Measurements from ENCODE around the gene ME3. TPM values are rescaled to one million over a fixed set of nuclear protein-coding genes. Genes with fewer than 3 reads are reported as not detected.

The ME3 gene
- total RNA-seq, 1 experiment from 2014 or later = 35.3 TPM

DNA sequence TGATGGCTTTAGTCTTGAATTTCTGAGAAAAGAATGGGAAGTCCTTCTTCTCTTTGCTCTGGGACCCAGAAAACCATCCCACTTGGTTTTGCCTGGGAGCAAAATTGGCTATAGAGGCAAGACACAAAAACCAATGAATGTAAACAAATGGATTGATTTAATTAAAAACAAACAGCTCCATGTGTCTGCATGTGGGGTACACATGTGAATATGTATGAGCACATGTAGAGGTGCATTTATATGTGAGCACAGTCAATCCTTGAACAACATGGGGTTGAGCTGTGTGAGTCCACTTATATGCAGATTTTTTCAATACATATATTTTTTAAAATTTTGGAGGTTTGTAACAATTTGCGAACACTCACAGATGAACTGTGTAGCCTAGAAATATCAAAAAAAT is 210.5 kb downstream of the ME3 start:
- no peak for ATAC-seq
- Histone ChIP-seq H3K27me3 (ENCODE audit: control insufficient read depth, insufficient read depth, low read length) (no peaks in the 10 kb centered on the region), H3K4me1 (ENCODE audit: control insufficient read depth, insufficient read depth, low read length) (peaks cover 35% of the 10 kb centered on the region), H3K4me3 (ENCODE audit: low read depth in 2 of 2, low read length in 2 of 2) (no peak overlapping the region), H3K9me3 (ENCODE audit: control insufficient read depth, insufficient read depth, low read depth, low read length) (no peaks in the 10 kb centered on the region), H3K36me3 (ENCODE audit: control insufficient read depth, insufficient read depth, low read length) (no peaks in the 10 kb centered on the region), H3K27ac (ENCODE audit: low read length) (peak overlapping the region; percentile 91)
- intact Hi-C loops (cut with micrococcal nuclease; ENCODE audit: unreplicated experiment) (loop anchor here (5.0 kb wide), 1 partner anchor 55 kb away; no protein-coding TSS in a partner anchor), in situ Hi-C loops (cut with HindIII; ENCODE audit: low pct_unique_long_range_greater_than_20kb, low sequenced_read_pairs) (no loop called here)
- ChIA-PET CTCF (no interaction called here), POLR2A (interaction anchor here (0.6 kb wide), 1 partner anchor 428 kb away, joined by 3 read pairs; no protein-coding TSS in a partner anchor)
- no TSS peak for BruUV-seq (replicated peaks)
- DNase-seq (ENCODE audit: low read depth, low spot score) = no peak
- TF ChIP-seq POLR2AphosphoS5 (IDR thresholded peaks at IDR 0.05; ENCODE audit: low read depth, low read length) = no peak
- TF ChIP-seq, protein P1, sequence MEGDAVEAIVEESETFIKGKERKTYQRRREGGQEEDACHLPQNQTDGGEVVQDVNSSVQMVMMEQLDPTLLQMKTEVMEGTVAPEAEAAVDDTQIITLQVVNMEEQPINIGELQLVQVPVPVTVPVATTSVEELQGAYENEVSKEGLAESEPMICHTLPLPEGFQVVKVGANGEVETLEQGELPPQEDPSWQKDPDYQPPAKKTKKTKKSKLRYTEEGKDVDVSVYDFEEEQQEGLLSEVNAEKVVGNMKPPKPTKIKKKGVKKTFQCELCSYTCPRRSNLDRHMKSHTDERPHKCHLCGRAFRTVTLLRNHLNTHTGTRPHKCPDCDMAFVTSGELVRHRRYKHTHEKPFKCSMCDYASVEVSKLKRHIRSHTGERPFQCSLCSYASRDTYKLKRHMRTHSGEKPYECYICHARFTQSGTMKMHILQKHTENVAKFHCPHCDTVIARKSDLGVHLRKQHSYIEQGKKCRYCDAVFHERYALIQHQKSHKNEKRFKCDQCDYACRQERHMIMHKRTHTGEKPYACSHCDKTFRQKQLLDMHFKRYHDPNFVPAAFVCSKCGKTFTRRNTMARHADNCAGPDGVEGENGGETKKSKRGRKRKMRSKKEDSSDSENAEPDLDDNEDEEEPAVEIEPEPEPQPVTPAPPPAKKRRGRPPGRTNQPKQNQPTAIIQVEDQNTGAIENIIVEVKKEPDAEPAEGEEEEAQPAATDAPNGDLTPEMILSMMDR (IDR thresholded peaks at IDR 0.05) = no peak

DNA sequence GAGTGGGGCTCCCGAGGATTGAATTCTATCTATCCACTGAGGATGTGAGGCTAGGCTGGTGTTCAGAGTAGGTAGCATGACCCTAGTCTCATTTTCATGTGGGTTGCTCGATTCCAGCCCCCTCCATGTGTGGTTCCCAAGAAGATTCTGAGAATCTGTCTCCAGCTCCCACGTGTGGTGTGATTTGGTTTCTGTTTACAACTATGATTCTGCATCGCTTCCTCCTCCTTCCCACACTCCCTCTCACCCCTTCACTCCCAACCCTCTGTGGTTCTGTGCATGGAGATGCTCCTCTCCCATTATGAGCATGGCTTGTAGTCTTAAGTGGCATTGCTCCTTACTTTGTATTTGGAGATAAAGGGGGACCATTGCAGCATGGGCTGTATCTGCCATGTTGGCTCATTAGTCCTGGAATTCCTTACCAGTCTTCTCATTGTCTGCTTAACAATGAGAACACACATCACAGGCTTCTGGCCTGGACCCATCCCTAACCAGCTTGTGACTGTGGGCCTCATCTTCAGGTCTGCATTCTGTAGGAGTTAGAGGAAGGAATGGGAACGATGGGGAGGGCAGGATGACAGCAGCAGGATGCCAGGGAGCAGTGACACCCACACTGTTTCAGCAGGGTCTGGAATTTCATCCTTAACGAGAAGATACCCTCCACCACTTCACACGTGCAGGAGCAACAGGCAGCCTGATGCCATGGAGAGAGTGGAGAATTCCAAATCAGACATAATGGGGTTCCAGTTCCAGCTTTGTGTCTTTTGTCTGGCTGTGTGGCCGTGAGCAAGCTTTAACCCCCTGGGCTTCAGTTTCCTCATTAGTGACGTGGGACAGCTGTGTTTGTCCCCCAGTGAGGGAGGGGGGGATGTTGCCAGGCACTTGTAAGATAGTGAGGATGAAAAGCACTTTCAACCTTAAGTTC is 211.7 kb downstream of the ME3 start:
- Histone ChIP-seq H3K27ac (ENCODE audit: low read length) (peak overlapping the region; percentile 91), H3K4me3 (ENCODE audit: low read depth in 2 of 2, low read length in 2 of 2) (no peak overlapping the region), H3K9me3 (ENCODE audit: control insufficient read depth, insufficient read depth, low read depth, low read length) (no peaks in the 10 kb centered on the region), H3K36me3 (ENCODE audit: control insufficient read depth, insufficient read depth, low read length) (no peaks in the 10 kb centered on the region), H3K4me1 (ENCODE audit: control insufficient read depth, insufficient read depth, low read length) (peaks cover 46% of the 10 kb centered on the region), H3K27me3 (ENCODE audit: control insufficient read depth, insufficient read depth, low read length) (no peaks in the 10 kb centered on the region)
- DNase-seq (ENCODE audit: low read depth, low spot score) (no peak), ATAC-seq (no peak)
- intact Hi-C loops (cut with micrococcal nuclease; ENCODE audit: unreplicated experiment) (loop anchor here (5.0 kb wide), 1 partner anchor 57 kb away; no protein-coding TSS in a partner anchor), in situ Hi-C loops (cut with HindIII; ENCODE audit: low pct_unique_long_range_greater_than_20kb, low sequenced_read_pairs) (no loop called here)
- TF ChIP-seq TCF7L2 (IDR thresholded peaks at IDR 0.05; ENCODE audit: low read depth, low read length) (no peak), POLR2AphosphoS5 (IDR thresholded peaks at IDR 0.05; ENCODE audit: low read depth, low read length) (0 out of 2 replicates have a peak, but pooled peaks have one; percentile 4)
- ChIA-PET POLR2A (no interaction called here), CTCF (interaction anchor here (0.6 to 1.3 kb wide), 3 partner anchors 58 to 153 kb away, joined by 3 to 5 read pairs (median 3); no protein-coding TSS in a partner anchor)
- no TSS peak for BruUV-seq (replicated peaks)

DNA sequence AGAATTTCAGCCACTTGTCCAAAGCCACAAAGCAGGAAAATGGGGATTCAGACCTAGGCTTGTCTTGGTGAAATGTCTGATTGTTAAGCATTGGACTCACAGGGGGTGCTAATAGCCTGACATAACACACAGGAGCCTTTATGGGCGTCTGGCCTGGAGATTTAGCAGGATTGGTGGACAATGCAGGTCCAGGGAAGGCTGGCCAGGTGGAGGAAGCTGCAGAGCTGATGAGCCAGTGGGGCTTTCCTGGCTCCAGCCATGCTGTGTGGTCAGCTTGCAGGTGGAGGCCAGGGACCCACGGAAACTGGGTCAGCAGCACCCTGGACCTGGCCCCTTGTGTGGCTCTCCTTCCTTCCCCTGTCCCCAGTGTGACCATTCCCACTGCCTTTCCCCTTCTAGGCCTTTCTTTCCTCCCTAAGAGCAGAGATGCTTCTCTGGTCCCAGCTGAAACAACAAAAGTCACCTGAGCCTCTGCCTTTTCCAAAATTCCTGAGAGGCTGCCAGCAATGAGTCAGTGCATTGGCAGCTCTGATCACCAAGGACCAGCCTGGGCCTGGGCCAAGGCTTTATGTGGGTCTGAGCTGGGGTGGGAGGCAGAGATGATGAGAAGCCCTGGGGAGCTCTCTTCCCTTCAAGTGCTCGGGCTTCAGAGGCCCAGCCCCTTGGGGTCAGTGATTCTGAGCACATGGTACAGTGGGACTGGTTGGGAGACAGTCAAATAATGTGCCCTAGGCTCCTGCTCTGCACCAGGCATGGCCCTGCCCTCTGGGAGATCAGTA is 212.5 kb downstream of the ME3 start:
- no peaks in the 10 kb centered on the region for H3K27me3 ChIP-seq (ENCODE audit: control insufficient read depth, insufficient read depth, low read length)
- no TSS peak for BruUV-seq (replicated peaks)
- no peaks in the 10 kb centered on the region for H3K36me3 ChIP-seq (ENCODE audit: control insufficient read depth, insufficient read depth, low read length)
- H3K27ac ChIP-seq (ENCODE audit: low read length) = peak overlapping the region; percentile 91
- ChIA-PET POLR2A (interaction anchor here (0.6 kb wide), 1 partner anchor 25 kb away, joined by 15 read pairs; no protein-coding TSS in a partner anchor), CTCF (interaction anchor here (0.6 to 1.3 kb wide), 3 partner anchors 10 to 148 kb away, joined by 3 to 5 read pairs (median 3); no protein-coding TSS in a partner anchor)
- no peak overlapping the region for H3K4me3 ChIP-seq (ENCODE audit: low read depth in 2 of 2, low read length in 2 of 2)
- TF ChIP-seq, protein P1 (IDR thresholded peaks at IDR 0.05) = no peak
- TF ChIP-seq POLR2AphosphoS5 (IDR thresholded peaks at IDR 0.05; ENCODE audit: low read depth, low read length) (peak; percentile 68), TCF7L2 (IDR thresholded peaks at IDR 0.05; ENCODE audit: low read depth, low read length) (peak; percentile 63; the same call in 1 of the 2 replicates)
- H3K4me1 ChIP-seq (ENCODE audit: control insufficient read depth, insufficient read depth, low read length) = peaks cover 48% of the 10 kb centered on the region
- in situ Hi-C loops (cut with HindIII; ENCODE audit: low pct_unique_long_range_greater_than_20kb, low sequenced_read_pairs) (no loop called here), intact Hi-C loops (cut with micrococcal nuclease; ENCODE audit: unreplicated experiment) (loop anchor here (5.0 to 10.0 kb wide), 4 partner anchors 57 to 285 kb away; partner anchors contain the start of gene ME3)
- no peaks in the 10 kb centered on the region for H3K9me3 ChIP-seq (ENCODE audit: control insufficient read depth, insufficient read depth, low read depth, low read length)
- peak; percentile 76 for ATAC-seq
- DNase-seq (ENCODE audit: low read depth, low spot score) = peak; percentile 67
